Trophoblast cell (in vitro differentiated cells and primary cell): ENCODE data around the gene EML1.

Experiments
- DNase-seq, 2 donors: peaks; one replicate each; pipeline ENCODE4 v3.0.0-alpha.2; 2016
- H2AFZ ChIP-seq: 2 replicates; pipeline ENCODE4 v1.6.1; 2013; ENCODE audit warnings: low read length, moderate library complexity, mild to moderate bottlenecking; ENCODE audit not compliant: insufficient read depth, poor library complexity
- H2AK5ac ChIP-seq: 2 replicates; pipeline ENCODE4 v1.6.1; 2013; ENCODE audit warnings: mild to moderate bottlenecking, low read length
- H2BK120ac ChIP-seq: 2 replicates; pipeline ENCODE4 v1.6.1; 2013; ENCODE audit warnings: low read length, mild to moderate bottlenecking, moderate library complexity; ENCODE audit not compliant: insufficient read depth, poor library complexity
- H2BK12ac ChIP-seq: 2 replicates; pipeline ENCODE4 v1.6.1; 2013; ENCODE audit warnings: mild to moderate bottlenecking, low read length, moderate library complexity
- H2BK5ac ChIP-seq: 2 replicates; pipeline ENCODE4 v1.6.1; 2013; ENCODE audit warnings: low read length, low read depth, moderate library complexity, mild to moderate bottlenecking; ENCODE audit not compliant: poor library complexity
- H3K14ac ChIP-seq: 2 replicates; pipeline ENCODE4 v1.6.1; 2013; ENCODE audit warnings: mild to moderate bottlenecking, low read length
- H3K18ac ChIP-seq: 2 replicates; pipeline ENCODE4 v1.6.1; 2013; ENCODE audit warnings: mild to moderate bottlenecking, low read length
- H3K23ac ChIP-seq: 2 replicates; pipeline ENCODE4 v1.6.1; 2013; ENCODE audit warnings: low read length
- H3K27ac ChIP-seq: 2 replicates; pipeline ENCODE4 v1.5.1; 2013; ENCODE audit warnings: low read depth, mild to moderate bottlenecking, inconsistent platforms, low read length, moderate library complexity
- H3K27me3 ChIP-seq: 2 replicates; pipeline ENCODE4 v1.6.1; 2013; ENCODE audit warnings: inconsistent platforms, mild to moderate bottlenecking, low read length, moderate library complexity; ENCODE audit not compliant: insufficient read depth
- H3K36me3 ChIP-seq, 2 experiments: 1 replicate in 1 of 2; 2 replicates in 1 of 2; pipeline ENCODE4 v1.6.1; 2013; ENCODE audit warnings: low read length in 2 of 2, mild to moderate bottlenecking in 2 of 2, moderate library complexity in 1 of 2; ENCODE audit not compliant: insufficient read depth in 2 of 2, control insufficient read depth in 1 of 2
- H3K4ac ChIP-seq: 2 replicates; pipeline ENCODE4 v1.6.1; 2013; ENCODE audit warnings: low read depth, mild to moderate bottlenecking, low read length, moderate library complexity
- H3K4me1 ChIP-seq, 2 experiments: 1 replicate in 1 of 2; 2 replicates in 1 of 2; pipeline ENCODE4 v1.6.1; 2013; ENCODE audit warnings: low read length in 2 of 2, mild to moderate bottlenecking in 2 of 2, moderate library complexity in 1 of 2; ENCODE audit not compliant: insufficient read depth in 2 of 2, control insufficient read depth in 1 of 2
- H3K4me2 ChIP-seq: 2 replicates; pipeline ENCODE4 v1.6.1; 2013; ENCODE audit warnings: inconsistent platforms, mild to moderate bottlenecking, low read length, moderate library complexity
- H3K4me3 ChIP-seq: 2 replicates; pipeline ENCODE4 v1.5.1; 2013; ENCODE audit warnings: mild to moderate bottlenecking, low read depth, low read length, inconsistent platforms
- H3K79me1 ChIP-seq: one replicate; pipeline ENCODE4 v1.6.1; 2013; ENCODE audit warnings: low read length
- H3K79me2 ChIP-seq: 2 replicates; pipeline ENCODE4 v1.6.1; 2013; ENCODE audit warnings: low read length, mild to moderate bottlenecking; ENCODE audit not compliant: control insufficient read depth, insufficient read depth, poor library complexity
- H3K9ac ChIP-seq: 2 replicates; pipeline ENCODE4 v1.6.1; 2013; ENCODE audit warnings: mild to moderate bottlenecking, low read length
- H3K9me3 ChIP-seq: 2 replicates; pipeline ENCODE4 v1.6.1; 2013; ENCODE audit warnings: low read depth, mild to moderate bottlenecking, control low read depth, inconsistent platforms, low read length; ENCODE audit not compliant: insufficient read depth
- H4K12ac ChIP-seq: 2 replicates; pipeline ENCODE4 v1.6.1; 2013; ENCODE audit warnings: low read depth, mild to moderate bottlenecking, low read length, moderate library complexity
- H4K8ac ChIP-seq: 2 replicates; pipeline ENCODE4 v1.6.1; 2013; ENCODE audit warnings: low read depth, mild to moderate bottlenecking, low read length, moderate library complexity
- H4K91ac ChIP-seq: one replicate; pipeline ENCODE4 v1.6.1; 2013; ENCODE audit warnings: low read depth, mild to moderate bottlenecking, low read length, moderate library complexity
- WGBS: extraction: QIAGEN DNeasy Blood & Tissue Kit; methylation state at CpG from one replicate; pipeline ENCODE4 v1.1.7; 2013; ENCODE audit warnings: missing lambda C conversion rate; ENCODE audit not compliant: insufficient read length, insufficient coverage; ENCODE audit errors: extremely low coverage; 5-methylcytosine and 5-hydroxymethylcytosine counted together

Gene EML1

GRCh38 chr14:99842141-99842540 is 48.9 kb downstream of the EML1 start:
- no peak overlapping the region for H3K27ac ChIP-seq
- H2AK5ac ChIP-seq, result no peak overlapping the region
- H2BK12ac ChIP-seq, result no peak overlapping the region
- H4K8ac ChIP-seq, result no peak overlapping the region
- H4K91ac ChIP-seq, result no peak overlapping the region
- H3K4me3 ChIP-seq, result no peak overlapping the region
- WGBS, result no CpG with 5 or more reads among the region's 1 CpG
- no peak overlapping the region for H3K14ac ChIP-seq
- H2BK5ac ChIP-seq, result no peak overlapping the region
- H2BK120ac ChIP-seq, result no peak overlapping the region
- no peak overlapping the region for H4K12ac ChIP-seq
- H3K9me3 ChIP-seq, result no peaks in the 10 kb centered on the region
- no peak overlapping the region for H3K4me2 ChIP-seq
- H3K79me1 ChIP-seq, result peaks cover 2% of the 10 kb centered on the region
- no peak for DNase-seq
- no peaks in the 10 kb centered on the region for H3K27me3 ChIP-seq
- no peak overlapping the region for H3K9ac ChIP-seq
- H3K18ac ChIP-seq, result no peak overlapping the region
- peaks cover 0 to 3% of the 10 kb centered on the region in 2 experiments for H3K4me1 ChIP-seq
- H3K4ac ChIP-seq, result no peak overlapping the region
- H2AFZ ChIP-seq, result no peak overlapping the region
- H3K23ac ChIP-seq, result no peak overlapping the region
- H3K79me2 ChIP-seq, result peaks cover 1% of the 10 kb centered on the region
- H3K36me3 ChIP-seq, result no peaks in the 10 kb centered on the region

GRCh38 chr14:99846808-99847207 is 53.6 kb downstream of the EML1 start:
- Histone ChIP-seq H3K4me1 (no peaks in the 10 kb centered on the region), H3K79me1 (no peaks in the 10 kb centered on the region), H3K27ac (no peak overlapping the region), H3K79me2 (no peaks in the 10 kb centered on the region), H3K23ac (no peak overlapping the region), H2AK5ac (no peak overlapping the region), H3K27me3 (no peaks in the 10 kb centered on the region), H3K9me3 (no peaks in the 10 kb centered on the region), H4K91ac (no peak overlapping the region), H4K8ac (no peak overlapping the region), H2BK120ac (no peak overlapping the region), H2BK5ac (no peak overlapping the region), H3K4me2 (no peak overlapping the region), H3K4me3 (no peak overlapping the region), H4K12ac (no peak overlapping the region), H2BK12ac (no peak overlapping the region), H2AFZ (no peak overlapping the region), H3K36me3 (no peaks in the 10 kb centered on the region), H3K4ac (no peak overlapping the region), H3K9ac (no peak overlapping the region), H3K14ac (no peak overlapping the region), H3K18ac (no peak overlapping the region)
- DNase-seq, result no peak

- H3K27ac ChIP-seq, result no peak overlapping the region
- no peak overlapping the region for H3K4me2 ChIP-seq
- no peak overlapping the region for H3K4ac ChIP-seq
- no peak overlapping the region for H4K91ac ChIP-seq
- no peak overlapping the region for H2BK12ac ChIP-seq
- no peak for DNase-seq
- no peaks in the 10 kb centered on the region for H3K36me3 ChIP-seq
- no peak overlapping the region for H2BK120ac ChIP-seq
- H3K4me1 ChIP-seq, result no peaks in the 10 kb centered on the region
- no peak overlapping the region for H3K9ac ChIP-seq
- H3K23ac ChIP-seq, result no peak overlapping the region
- H3K4me3 ChIP-seq, result no peak overlapping the region
- H3K14ac ChIP-seq, result no peak overlapping the region
- no peak overlapping the region for H2AFZ ChIP-seq
- H3K79me2 ChIP-seq, result no peaks in the 10 kb centered on the region
- no CpG with 5 or more reads among the region's 10 CpGs for WGBS
- H2AK5ac ChIP-seq, result no peak overlapping the region
- no peak overlapping the region for H4K12ac ChIP-seq
- H3K9me3 ChIP-seq, result no peaks in the 10 kb centered on the region
- H3K18ac ChIP-seq, result no peak overlapping the region
- no peak overlapping the region for H4K8ac ChIP-seq
- H2BK5ac ChIP-seq, result no peak overlapping the region
- no peaks in the 10 kb centered on the region for H3K79me1 ChIP-seq
- H3K27me3 ChIP-seq, result no peaks in the 10 kb centered on the region
Measured at GRCh38 chr14:99850709-99851108, 57.5 kb downstream of the EML1 start.

- Histone ChIP-seq H3K9me3 (no peaks in the 10 kb centered on the region), H3K4me3 (no peak overlapping the region), H3K79me1 (no peaks in the 10 kb centered on the region), H3K79me2 (no peaks in the 10 kb centered on the region), H2BK5ac (no peak overlapping the region), H4K12ac (no peak overlapping the region), H4K91ac (no peak overlapping the region), H2BK120ac (no peak overlapping the region), H3K4ac (no peak overlapping the region), H4K8ac (no peak overlapping the region), H3K9ac (no peak overlapping the region), H2AFZ (no peak overlapping the region), H2BK12ac (no peak overlapping the region), H3K4me2 (no peak overlapping the region), H3K18ac (no peak overlapping the region), H3K23ac (no peak overlapping the region), H3K14ac (no peak overlapping the region), H2AK5ac (no peak overlapping the region), H3K36me3 (no peaks in the 10 kb centered on the region), H3K27me3 (no peaks in the 10 kb centered on the region), H3K4me1 (no peaks in the 10 kb centered on the region), H3K27ac (no peak overlapping the region)
- DNase-seq, result no peak
- WGBS, result no CpG with 5 or more reads among the region's 4 CpGs
Measured at GRCh38 chr14:99852578-99852977, 59.4 kb downstream of the EML1 start.
